ENCODE data around the gene RIMS4.

DNA sequence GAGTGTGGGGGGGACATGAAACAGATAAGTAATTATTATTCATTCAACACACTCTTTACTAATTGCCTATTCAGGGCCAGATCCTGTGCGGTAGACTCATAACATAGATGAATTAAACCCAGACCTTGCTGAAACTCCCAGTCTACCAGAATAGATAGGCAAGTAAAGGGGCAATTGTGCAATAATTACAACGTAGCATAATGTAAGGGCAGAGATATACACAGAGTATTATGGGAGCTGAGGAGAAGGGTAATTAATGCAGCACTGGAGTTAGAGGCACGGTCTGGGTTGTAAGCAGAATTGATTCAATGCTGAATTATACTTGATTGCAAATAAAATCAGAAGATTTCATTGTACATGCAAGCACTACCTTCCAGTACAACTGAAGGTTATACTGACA, 29.2 kb downstream of the RIMS4 start:
- TF ChIP-seq, protein P1, sequence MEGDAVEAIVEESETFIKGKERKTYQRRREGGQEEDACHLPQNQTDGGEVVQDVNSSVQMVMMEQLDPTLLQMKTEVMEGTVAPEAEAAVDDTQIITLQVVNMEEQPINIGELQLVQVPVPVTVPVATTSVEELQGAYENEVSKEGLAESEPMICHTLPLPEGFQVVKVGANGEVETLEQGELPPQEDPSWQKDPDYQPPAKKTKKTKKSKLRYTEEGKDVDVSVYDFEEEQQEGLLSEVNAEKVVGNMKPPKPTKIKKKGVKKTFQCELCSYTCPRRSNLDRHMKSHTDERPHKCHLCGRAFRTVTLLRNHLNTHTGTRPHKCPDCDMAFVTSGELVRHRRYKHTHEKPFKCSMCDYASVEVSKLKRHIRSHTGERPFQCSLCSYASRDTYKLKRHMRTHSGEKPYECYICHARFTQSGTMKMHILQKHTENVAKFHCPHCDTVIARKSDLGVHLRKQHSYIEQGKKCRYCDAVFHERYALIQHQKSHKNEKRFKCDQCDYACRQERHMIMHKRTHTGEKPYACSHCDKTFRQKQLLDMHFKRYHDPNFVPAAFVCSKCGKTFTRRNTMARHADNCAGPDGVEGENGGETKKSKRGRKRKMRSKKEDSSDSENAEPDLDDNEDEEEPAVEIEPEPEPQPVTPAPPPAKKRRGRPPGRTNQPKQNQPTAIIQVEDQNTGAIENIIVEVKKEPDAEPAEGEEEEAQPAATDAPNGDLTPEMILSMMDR (conservative IDR thresholded peaks at IDR 0.05; ENCODE audit: low read length), result no peak
- no peak for TF ChIP-seq EZH2phosphoT487 (IDR thresholded peaks at IDR 0.05; ENCODE audit: borderline replicate concordance)
